ENCODE data around the gene ABCG4.

Gene ABCG4

DNA sequence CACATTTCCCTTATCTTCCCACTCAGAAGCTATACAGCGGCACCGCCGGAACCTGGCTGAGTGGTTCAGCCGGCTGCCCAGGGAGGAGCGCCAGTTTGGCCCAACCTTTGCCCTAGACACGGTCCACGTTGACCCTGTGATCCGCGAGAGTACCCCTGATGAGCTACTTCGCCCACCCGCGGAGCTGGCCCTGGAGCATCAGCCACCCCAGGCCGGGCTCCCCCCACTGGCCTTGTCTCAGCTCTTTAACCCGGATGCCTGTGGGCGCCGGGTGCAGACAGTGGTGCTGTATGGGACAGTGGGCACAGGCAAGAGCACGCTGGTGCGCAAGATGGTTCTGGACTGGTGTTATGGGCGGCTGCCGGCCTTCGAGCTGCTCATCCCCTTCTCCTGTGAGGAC is 24.6 kb downstream of the ABCG4 start:
- DNase-seq: no peak
- Histone ChIP-seq H3K27me3 (no peaks in the 10 kb centered on the region), H3K4me3 (ENCODE audit: low read depth, low read length) (no peak overlapping the region), H3K4me1 (peaks cover 10% of the 10 kb centered on the region), H3K9me3 (no peaks in the 10 kb centered on the region), H3K36me3 (no peaks in the 10 kb centered on the region)
- TF ChIP-seq, protein P1, sequence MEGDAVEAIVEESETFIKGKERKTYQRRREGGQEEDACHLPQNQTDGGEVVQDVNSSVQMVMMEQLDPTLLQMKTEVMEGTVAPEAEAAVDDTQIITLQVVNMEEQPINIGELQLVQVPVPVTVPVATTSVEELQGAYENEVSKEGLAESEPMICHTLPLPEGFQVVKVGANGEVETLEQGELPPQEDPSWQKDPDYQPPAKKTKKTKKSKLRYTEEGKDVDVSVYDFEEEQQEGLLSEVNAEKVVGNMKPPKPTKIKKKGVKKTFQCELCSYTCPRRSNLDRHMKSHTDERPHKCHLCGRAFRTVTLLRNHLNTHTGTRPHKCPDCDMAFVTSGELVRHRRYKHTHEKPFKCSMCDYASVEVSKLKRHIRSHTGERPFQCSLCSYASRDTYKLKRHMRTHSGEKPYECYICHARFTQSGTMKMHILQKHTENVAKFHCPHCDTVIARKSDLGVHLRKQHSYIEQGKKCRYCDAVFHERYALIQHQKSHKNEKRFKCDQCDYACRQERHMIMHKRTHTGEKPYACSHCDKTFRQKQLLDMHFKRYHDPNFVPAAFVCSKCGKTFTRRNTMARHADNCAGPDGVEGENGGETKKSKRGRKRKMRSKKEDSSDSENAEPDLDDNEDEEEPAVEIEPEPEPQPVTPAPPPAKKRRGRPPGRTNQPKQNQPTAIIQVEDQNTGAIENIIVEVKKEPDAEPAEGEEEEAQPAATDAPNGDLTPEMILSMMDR (IDR thresholded peaks at IDR 0.05; ENCODE audit: low read depth, low read length): no peak

- H3K36me3 ChIP-seq: no peaks in the 10 kb centered on the region
- TF ChIP-seq, protein P1 (IDR thresholded peaks at IDR 0.05; ENCODE audit: low read depth, low read length): no peak
- H3K4me3 ChIP-seq (ENCODE audit: low read depth, low read length): no peak overlapping the region
- H3K4me1 ChIP-seq: peaks cover 10% of the 10 kb centered on the region
- peak; percentile 78 for DNase-seq
- H3K9me3 ChIP-seq: no peaks in the 10 kb centered on the region
- no peaks in the 10 kb centered on the region for H3K27me3 ChIP-seq
Measured at GRCh38 chr11:119175493-119176077, 26.7 kb downstream of the ABCG4 start.

DNA sequence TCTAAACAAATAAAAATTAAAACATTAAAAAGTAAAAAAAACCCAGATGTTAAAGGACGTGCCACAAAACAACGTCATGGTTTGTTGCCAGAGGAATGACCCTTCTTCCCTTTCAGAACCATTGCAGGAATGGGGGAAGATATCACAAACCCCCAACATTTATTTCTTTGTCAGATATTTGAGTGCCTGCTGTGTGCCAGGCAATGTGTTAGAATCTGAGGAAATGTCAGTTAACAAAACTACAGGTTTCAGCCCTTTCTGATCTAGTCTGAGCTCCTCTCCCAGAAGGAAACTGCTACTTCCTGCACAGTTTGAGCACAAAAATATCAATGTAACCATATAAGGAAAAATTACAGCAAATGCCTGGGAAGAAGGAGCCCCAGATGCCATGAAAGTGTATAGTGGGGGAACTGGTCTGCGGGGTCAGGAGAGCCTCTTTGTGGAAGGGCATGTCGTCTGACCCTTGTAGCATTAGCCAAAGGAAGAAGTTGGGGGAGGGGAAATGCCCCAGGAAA is 29.4 kb downstream of the ABCG4 start:
- no peak overlapping the region for H3K4me3 ChIP-seq (ENCODE audit: low read depth, low read length)
- H3K4me1 ChIP-seq: peaks cover 10% of the 10 kb centered on the region
- DNase-seq: no peak
- H3K27me3 ChIP-seq: no peaks in the 10 kb centered on the region
- no peaks in the 10 kb centered on the region for H3K36me3 ChIP-seq
- H3K9me3 ChIP-seq: no peaks in the 10 kb centered on the region
- TF ChIP-seq, protein P1 (IDR thresholded peaks at IDR 0.05; ENCODE audit: low read depth, low read length): no peak

DNA sequence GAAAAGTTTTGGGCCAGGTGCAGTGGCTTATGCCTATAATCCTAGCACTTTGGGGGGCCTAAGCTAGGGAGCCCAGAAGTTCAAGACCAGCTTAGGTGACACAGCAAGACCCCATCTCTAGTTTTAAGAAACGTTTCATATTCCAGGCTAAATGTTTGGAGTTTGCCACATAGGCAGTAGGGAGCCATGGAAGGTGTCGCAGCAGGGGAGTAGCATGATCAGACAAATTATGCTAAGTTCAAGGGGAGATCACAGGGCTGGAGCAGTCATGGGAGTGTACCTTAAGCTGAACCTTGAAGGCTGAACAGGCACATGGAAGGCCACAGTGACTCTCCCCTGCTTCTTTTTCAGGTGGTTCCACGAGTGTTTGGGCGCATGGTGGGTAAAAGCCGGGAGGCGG is 30.5 kb downstream of the ABCG4 start:
- Histone ChIP-seq H3K36me3 (no peaks in the 10 kb centered on the region), H3K4me1 (peaks cover 10% of the 10 kb centered on the region), H3K9me3 (no peaks in the 10 kb centered on the region), H3K4me3 (ENCODE audit: low read depth, low read length) (no peak overlapping the region), H3K27me3 (no peaks in the 10 kb centered on the region)
- TF ChIP-seq, protein P1 (IDR thresholded peaks at IDR 0.05; ENCODE audit: low read depth, low read length): no peak
- DNase-seq: no peak

- no peaks in the 10 kb centered on the region for H3K27me3 ChIP-seq
- TF ChIP-seq, protein P1 (IDR thresholded peaks at IDR 0.05; ENCODE audit: low read depth, low read length): no peak
- peak; percentile 44 for DNase-seq
- H3K9me3 ChIP-seq: no peaks in the 10 kb centered on the region
- H3K4me1 ChIP-seq: peaks cover 4% of the 10 kb centered on the region
- H3K4me3 ChIP-seq (ENCODE audit: low read depth, low read length): no peak overlapping the region
- H3K36me3 ChIP-seq: no peaks in the 10 kb centered on the region
Measured at GRCh38 chr11:119179983-119180382, 31.1 kb downstream of the ABCG4 start.
